HepG2 (cell line): ENCODE data around the gene SULT1A3. TPM values are rescaled to one million over a fixed set of nuclear protein-coding genes. Genes with fewer than 3 reads are reported as not detected.

ENCODE experiments used
- ATAC-seq: fragments of 200-7000 bp; cut with Tn5 transposase; 3 replicates; pipeline ENCODE4 v1.9.1; 2020; ENCODE audit warnings: mild to moderate bottlenecking, moderate library complexity
- BruUV-seq: library from RNA; stranded (reverse); fragments of 400-500 nt; replicated peaks from 2 replicates; lab custom pipeline; 2021; lab: Mats Ljungman, UMichigan
- CTCF ChIA-PET: fragments of 300-600 bp; formaldehyde crosslinking; extraction: SDS; loops from one replicate; lab custom pipeline; 2021; ENCODE audit warnings: low total read pairs, inconsistent platforms, low intra/inter-chr PET ratio; lab: Yijun Ruan, JAX
- POLR2A ChIA-PET: fragments of 350-600 bp; sonication (Branson Sonifier 250); formaldehyde crosslinking; loops from one replicate; lab custom pipeline; 2020; ENCODE audit warnings: antibody characterized with exemption, inconsistent platforms; lab: Yijun Ruan, JAX
- DNase-seq: peaks from one replicate; pipeline ENCODE4 v3.0.0-alpha.2; 2015; ENCODE audit warnings: low spot score
- FAIRE-seq: peaks from 3 replicates; lab custom pipeline; 2011; peaks lifted over from hg19 to GRCh38; lab: Jason Lieb, UNC
- H2AFZ ChIP-seq: one replicate; pipeline ENCODE4 v1.6.1; 2011; ENCODE audit warnings: low read length, inconsistent platforms
- H3K27ac ChIP-seq: fragments of 300-600 bp; 3 replicates; pipeline ENCODE4 v1.8.0; 2011; ENCODE audit warnings: mixed run types, mild to moderate bottlenecking, mixed read lengths, low read length, inconsistent platforms; ENCODE audit not compliant: insufficient read depth; ENCODE audit errors: extremely low read length
- H3K27me3 ChIP-seq, 2 experiments: fragments of 200-600 bp in 1 of 2; 2 replicates in 1 of 2; 3 replicates in 1 of 2; pipeline versions ENCODE4 v1.6.0 to v1.8.0; 2011; ENCODE audit warnings: low read length in 2 of 2, mild to moderate bottlenecking in 2 of 2, moderate library complexity in 2 of 2, inconsistent platforms in 1 of 2; ENCODE audit not compliant: insufficient read depth in 2 of 2, control insufficient read depth in 1 of 2
- H3K36me3 ChIP-seq, 2 experiments: fragments of 200-600 bp in 1 of 2; replicated peaks in 1 of 2; 2 replicates in 1 of 2; 3 replicates in 1 of 2; pipeline versions ENCODE4 v1.5.1 to v1.8.0; 2011; ENCODE audit warnings: low read length in 2 of 2, inconsistent platforms in 1 of 2; ENCODE audit not compliant: insufficient read depth in 2 of 2, control insufficient read depth in 1 of 2
- H3K4me1 ChIP-seq: 2 replicates; pipeline ENCODE4 v1.5.1; 2012; ENCODE audit warnings: low read length, inconsistent platforms; ENCODE audit not compliant: insufficient read depth
- H3K4me2 ChIP-seq: 2 replicates; pipeline ENCODE4 v1.6.0; 2011; ENCODE audit warnings: low read depth, low read length, inconsistent platforms
- H3K4me3 ChIP-seq, 3 experiments: fragments of 200-600 bp in 1 of 3; sonication (generic), shearing (Covaris generic) in 1 of 3; replicated peaks in 1 of 3; 2 replicates each; pipeline ENCODE4 v1.5.1; 2011 to 2016; ENCODE audit warnings: low read length in 3 of 3, inconsistent platforms in 2 of 3, low read depth in 2 of 3, mild to moderate bottlenecking in 2 of 3, control low read depth in 1 of 3, mixed read lengths in 1 of 3; ENCODE audit not compliant: insufficient read depth in 1 of 3
- H3K79me2 ChIP-seq: one replicate; pipeline ENCODE4 v1.6.1; 2011; ENCODE audit warnings: low read length, inconsistent platforms; ENCODE audit not compliant: insufficient read depth
- H3K9ac ChIP-seq: 2 replicates; pipeline ENCODE4 v1.6.0; 2011; ENCODE audit warnings: mild to moderate bottlenecking, low read depth, low read length, inconsistent platforms; ENCODE audit not compliant: insufficient read depth
- H3K9me3 ChIP-seq: 2 replicates; pipeline ENCODE4 v1.5.1; 2012; ENCODE audit warnings: mild to moderate bottlenecking, low read length
- H4K20me1 ChIP-seq: 2 replicates; pipeline ENCODE4 v1.6.0; 2011; ENCODE audit warnings: inconsistent platforms, mild to moderate bottlenecking, low read length, moderate library complexity; ENCODE audit not compliant: insufficient read depth
- JDP2 ChIP-seq: sonication (generic); formaldehyde crosslinking; IDR thresholded peaks from 2 replicates; pipeline ENCODE4 v1.8.1; 2022; ENCODE audit warnings: missing genetic modification reagents, borderline replicate concordance
- MED1 ChIP-seq: sonication (generic); formaldehyde crosslinking; IDR thresholded peaks from 2 replicates; pipeline ENCODE4 v1.4.0; 2020; ENCODE audit warnings: missing genetic modification reagents
- TAF15 ChIP-seq: fragments of 200-400 bp; formaldehyde crosslinking; IDR thresholded peaks from one replicate; pipeline ENCODE4 v1.6.1; 2018; ENCODE audit warnings: mild to moderate bottlenecking, low read depth, low read length; ENCODE audit not compliant: poor library complexity, severe bottlenecking
- ZFX ChIP-seq: sonication (generic); formaldehyde crosslinking; IDR thresholded peaks from 2 replicates; pipeline ENCODE4 v1.4.0; 2020; ENCODE audit warnings: mild to moderate bottlenecking, low read depth, missing genetic modification reagents, moderate library complexity
- ZNF790 ChIP-seq: sonication (generic); formaldehyde crosslinking; IDR thresholded peaks from 2 replicates; pipeline ENCODE4 v1.8.0; 2022; ENCODE audit warnings: missing genetic modification reagents, mild to moderate bottlenecking, borderline replicate concordance
- WGBS: methylation state at CpG from one replicate; pipeline ENCODE4 v1.1.6; 2017; ENCODE audit warnings: low lambda C conversion rate; 5-methylcytosine and 5-hydroxymethylcytosine counted together
- in situ Hi-C: cut with HindIII; loops from 2 replicates; pipeline ENCODE4 v1.10.0; 2017; ENCODE audit warnings: low pct_unique_long_range_greater_than_20kb; ENCODE audit not compliant: extremely low pct_ligation_motif_present
- intact Hi-C: fragments of 100-400 bp; cut with micrococcal nuclease; formaldehyde crosslinking; loops from one replicate; pipeline ENCODE4 v1.10.0; 2022; ENCODE audit not compliant: unreplicated experiment
- polyA plus RNA-seq, 8 experiments: library from polyadenylated mRNA; depleted of rRNA in 3 of 8; stranded (reverse) in 7 of 8; unstranded in 1 of 8; fragments of >200 nt; fragmentation: Illumina TruSeq in 4 of 8; extraction: Trizol in 4 of 8; gene quantifications; 2 replicates each; pipeline versions ENCODE4 v1.2.1 to v1.2.3, GENCODE V29; 2011 to 2016; ENCODE audit warnings: low read depth in 4 of 8, missing spikeins in 1 of 8, mixed read lengths in 1 of 8; ENCODE audit not compliant: insufficient read depth in 1 of 8
- total RNA-seq, 5 experiments: library from RNA; depleted of rRNA; stranded (reverse); fragments of >200 nt; fragmentation: Illumina TruSeq; extraction: Trizol; gene quantifications; 2 replicates each; pipeline ENCODE4 v1.2.3, GENCODE V29; 2016; ENCODE audit warnings: low read depth in 1 of 5
- TF ChIP-seq, protein P1 (sequence below): sonication (generic); formaldehyde crosslinking; IDR thresholded peaks from 2 replicates; pipeline ENCODE4 v1.4.0; 2020; ENCODE audit warnings: missing genetic modification reagents
- TF ChIP-seq, protein P2 (sequence below): IDR thresholded peaks from 2 replicates; pipeline ENCODE4 v1.6.1; 2016; ENCODE audit warnings: mild to moderate bottlenecking, missing biosample characterization, missing genetic modification reagents
- TF ChIP-seq, protein P3 (sequence below): IDR thresholded peaks from 2 replicates; pipeline ENCODE4 v1.6.1; 2016; ENCODE audit warnings: low read depth
- TF ChIP-seq, protein P4 (sequence below): IDR thresholded peaks from 2 replicates; pipeline ENCODE4 v1.6.1; 2018; ENCODE audit warnings: missing genetic modification reagents, mild to moderate bottlenecking, missing compliant biosample characterization
- TF ChIP-seq, protein P5 (sequence below): sonication (generic); formaldehyde crosslinking; IDR thresholded peaks from 2 replicates; pipeline ENCODE4 v1.4.0; 2020; ENCODE audit warnings: missing genetic modification reagents, mild to moderate bottlenecking, borderline replicate concordance

The SULT1A3 gene
- total and polyA plus RNA-seq, 2 of the 13 experiments (the other 11 are each of a cell fraction or from before 2014, with no cell fraction given) = 21.0 to 28.3 TPM

DNA sequence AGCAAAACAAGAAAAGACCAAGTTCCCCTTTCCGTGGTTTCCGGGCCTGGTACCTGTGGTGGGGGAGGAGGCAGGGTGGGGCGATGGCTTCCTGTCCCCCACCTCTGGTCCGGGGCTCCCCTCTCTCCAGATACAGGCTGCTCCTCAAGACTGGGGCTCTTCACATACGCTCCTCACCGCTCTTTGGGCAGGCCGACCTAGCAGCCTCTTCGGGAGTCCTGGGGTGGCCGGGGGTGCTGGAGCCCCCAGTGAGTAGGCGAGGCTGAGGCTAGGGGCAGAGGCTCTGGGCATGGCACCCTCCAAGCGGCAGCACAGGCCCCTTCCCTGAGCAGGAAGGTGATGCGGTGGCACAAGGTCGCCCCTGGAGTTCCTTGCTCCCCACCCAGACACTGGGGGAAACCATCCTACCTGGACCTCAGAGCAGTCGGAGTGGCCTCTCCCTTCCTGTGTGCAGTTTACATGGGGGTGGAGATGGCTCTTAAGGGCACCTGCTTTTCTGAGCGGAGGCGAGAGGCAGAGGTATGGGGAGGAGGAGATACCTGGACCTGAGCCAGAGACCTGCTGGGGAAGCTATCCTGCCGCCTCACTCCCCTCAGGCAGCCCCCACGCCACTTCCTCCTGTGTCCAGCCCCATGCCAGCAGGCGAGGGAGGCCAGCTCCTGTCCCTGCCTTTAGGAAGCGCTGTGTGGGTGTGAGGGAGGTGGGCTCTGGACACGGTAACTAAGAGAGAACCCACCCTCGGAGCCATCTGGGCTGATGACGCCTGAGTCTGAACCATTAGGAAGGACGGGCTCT lies 14.8 kb upstream of the SULT1A3 start (continued):
- TF ChIP-seq, protein P1, sequence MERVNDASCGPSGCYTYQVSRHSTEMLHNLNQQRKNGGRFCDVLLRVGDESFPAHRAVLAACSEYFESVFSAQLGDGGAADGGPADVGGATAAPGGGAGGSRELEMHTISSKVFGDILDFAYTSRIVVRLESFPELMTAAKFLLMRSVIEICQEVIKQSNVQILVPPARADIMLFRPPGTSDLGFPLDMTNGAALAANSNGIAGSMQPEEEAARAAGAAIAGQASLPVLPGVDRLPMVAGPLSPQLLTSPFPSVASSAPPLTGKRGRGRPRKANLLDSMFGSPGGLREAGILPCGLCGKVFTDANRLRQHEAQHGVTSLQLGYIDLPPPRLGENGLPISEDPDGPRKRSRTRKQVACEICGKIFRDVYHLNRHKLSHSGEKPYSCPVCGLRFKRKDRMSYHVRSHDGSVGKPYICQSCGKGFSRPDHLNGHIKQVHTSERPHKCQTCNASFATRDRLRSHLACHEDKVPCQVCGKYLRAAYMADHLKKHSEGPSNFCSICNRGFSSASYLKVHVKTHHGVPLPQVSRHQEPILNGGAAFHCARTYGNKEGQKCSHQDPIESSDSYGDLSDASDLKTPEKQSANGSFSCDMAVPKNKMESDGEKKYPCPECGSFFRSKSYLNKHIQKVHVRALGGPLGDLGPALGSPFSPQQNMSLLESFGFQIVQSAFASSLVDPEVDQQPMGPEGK (CRISPR knock-in tag) = no peak
- TF ChIP-seq JDP2 (CRISPR knock-in tag) (no peak), TAF15 (no peak), MED1 (CRISPR knock-in tag) (no peak), ZNF790 (CRISPR knock-in tag) (no peak)
- TF ChIP-seq, protein P2, sequence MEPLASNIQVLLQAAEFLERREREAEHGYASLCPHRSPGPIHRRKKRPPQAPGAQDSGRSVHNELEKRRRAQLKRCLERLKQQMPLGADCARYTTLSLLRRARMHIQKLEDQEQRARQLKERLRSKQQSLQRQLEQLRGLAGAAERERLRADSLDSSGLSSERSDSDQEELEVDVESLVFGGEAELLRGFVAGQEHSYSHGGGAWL = 0 out of 2 replicates have a peak, but pooled peaks have one; percentile 26
- TF ChIP-seq, all 625 proteins: peak for 25

DNA sequence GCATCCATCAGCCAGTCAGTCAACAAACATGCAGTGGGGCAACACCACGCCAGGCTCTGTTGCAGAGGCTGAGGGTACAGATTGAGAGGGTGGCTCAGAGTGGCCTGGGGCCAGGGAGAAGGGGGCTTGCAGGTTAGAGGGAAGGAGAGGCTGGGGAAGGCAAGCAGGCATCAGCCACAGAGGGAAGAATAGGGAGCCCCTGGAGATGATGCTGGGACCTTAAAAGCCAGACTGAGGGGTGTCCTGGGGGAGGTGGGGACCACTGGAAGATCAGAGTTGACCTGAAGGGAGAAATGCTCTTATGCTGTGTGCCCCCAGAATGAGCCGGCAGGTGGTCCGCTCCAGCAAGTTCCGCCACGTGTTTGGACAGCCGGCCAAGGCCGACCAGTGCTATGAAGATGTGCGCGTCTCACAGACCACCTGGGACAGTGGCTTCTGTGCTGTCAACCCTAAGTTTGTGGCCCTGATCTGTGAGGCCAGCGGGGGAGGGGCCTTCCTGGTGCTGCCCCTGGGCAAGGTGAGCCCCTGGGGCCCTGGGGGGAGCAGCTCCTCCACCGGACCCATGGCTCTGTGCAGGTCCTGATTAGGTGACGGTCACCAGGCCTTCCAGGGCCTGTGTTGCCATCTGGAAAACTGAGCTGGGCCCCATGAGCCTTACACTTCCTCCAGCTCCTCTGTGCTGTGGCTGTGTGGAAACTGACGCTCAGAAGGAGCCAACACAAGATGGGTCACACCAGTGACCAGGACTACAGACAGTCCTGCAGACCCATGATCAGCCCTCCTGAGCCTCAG lies 14.0 kb upstream of the SULT1A3 start:
- ChIA-PET POLR2A (interaction anchor here (1.1 to 1.3 kb wide), 2 partner anchors 8 to 45 kb away, joined by 3 read pairs; no protein-coding TSS in a partner anchor), CTCF (no interaction called here)
- Histone ChIP-seq H3K27ac (no peak overlapping the region), H4K20me1 (no peaks in the 10 kb centered on the region), H3K4me2 (peak overlapping the region; percentile 82; the same call in 1 of the 2 replicates), H2AFZ (no peak overlapping the region), H3K79me2 (no peaks in the 10 kb centered on the region), H3K9me3 (no peaks in the 10 kb centered on the region), H3K27me3 (no peaks in the 10 kb centered on the region; a peak in 1 of 5 replicates), H3K4me3 (peak overlapping the region in 1 of 3 experiments; percentile 81; a peak in 1 of 6 replicates), H3K36me3 (no peaks in the 10 kb centered on the region), H3K4me1 (peaks cover 42% of the 10 kb centered on the region), H3K9ac (no peak overlapping the region)
- intact Hi-C loops (no loop called here), in situ Hi-C loops (no loop called here)
- no peak; the same call in 2 of the 3 replicates for ATAC-seq
- BruUV-seq = no TSS peak
- DNase-seq = no peak
- no peak for FAIRE-seq
- WGBS = 94% methylated on average over 11 of the region's 13 CpGs
- peak; percentile 38; the same call in 1 of the 2 replicates for TF ChIP-seq ZFX (CRISPR knock-in tag)
- TF ChIP-seq, protein P3, sequence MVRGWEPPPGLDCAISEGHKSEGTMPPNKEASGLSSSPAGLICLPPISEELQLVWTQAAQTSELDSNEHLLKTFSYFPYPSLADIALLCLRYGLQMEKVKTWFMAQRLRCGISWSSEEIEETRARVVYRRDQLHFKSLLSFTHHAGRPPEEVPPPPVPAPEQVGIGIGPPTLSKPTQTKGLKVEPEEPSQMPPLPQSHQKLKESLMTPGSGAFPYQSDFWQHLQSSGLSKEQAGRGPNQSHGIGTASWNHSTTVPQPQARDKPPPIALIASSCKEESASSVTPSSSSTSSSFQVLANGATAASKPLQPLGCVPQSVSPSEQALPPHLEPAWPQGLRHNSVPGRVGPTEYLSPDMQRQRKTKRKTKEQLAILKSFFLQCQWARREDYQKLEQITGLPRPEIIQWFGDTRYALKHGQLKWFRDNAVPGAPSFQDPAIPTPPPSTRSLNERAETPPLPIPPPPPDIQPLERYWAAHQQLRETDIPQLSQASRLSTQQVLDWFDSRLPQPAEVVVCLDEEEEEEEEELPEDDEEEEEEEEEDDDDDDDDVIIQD (CRISPR knock-in tag) = no peak
- TF ChIP-seq, protein P4, sequence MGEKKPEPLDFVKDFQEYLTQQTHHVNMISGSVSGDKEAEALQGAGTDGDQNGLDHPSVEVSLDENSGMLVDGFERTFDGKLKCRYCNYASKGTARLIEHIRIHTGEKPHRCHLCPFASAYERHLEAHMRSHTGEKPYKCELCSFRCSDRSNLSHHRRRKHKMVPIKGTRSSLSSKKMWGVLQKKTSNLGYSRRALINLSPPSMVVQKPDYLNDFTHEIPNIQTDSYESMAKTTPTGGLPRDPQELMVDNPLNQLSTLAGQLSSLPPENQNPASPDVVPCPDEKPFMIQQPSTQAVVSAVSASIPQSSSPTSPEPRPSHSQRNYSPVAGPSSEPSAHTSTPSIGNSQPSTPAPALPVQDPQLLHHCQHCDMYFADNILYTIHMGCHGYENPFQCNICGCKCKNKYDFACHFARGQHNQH (CRISPR knock-in tag) = 0 out of 2 replicates have a peak, but pooled peaks have one; percentile 26
- TF ChIP-seq, protein P5, sequence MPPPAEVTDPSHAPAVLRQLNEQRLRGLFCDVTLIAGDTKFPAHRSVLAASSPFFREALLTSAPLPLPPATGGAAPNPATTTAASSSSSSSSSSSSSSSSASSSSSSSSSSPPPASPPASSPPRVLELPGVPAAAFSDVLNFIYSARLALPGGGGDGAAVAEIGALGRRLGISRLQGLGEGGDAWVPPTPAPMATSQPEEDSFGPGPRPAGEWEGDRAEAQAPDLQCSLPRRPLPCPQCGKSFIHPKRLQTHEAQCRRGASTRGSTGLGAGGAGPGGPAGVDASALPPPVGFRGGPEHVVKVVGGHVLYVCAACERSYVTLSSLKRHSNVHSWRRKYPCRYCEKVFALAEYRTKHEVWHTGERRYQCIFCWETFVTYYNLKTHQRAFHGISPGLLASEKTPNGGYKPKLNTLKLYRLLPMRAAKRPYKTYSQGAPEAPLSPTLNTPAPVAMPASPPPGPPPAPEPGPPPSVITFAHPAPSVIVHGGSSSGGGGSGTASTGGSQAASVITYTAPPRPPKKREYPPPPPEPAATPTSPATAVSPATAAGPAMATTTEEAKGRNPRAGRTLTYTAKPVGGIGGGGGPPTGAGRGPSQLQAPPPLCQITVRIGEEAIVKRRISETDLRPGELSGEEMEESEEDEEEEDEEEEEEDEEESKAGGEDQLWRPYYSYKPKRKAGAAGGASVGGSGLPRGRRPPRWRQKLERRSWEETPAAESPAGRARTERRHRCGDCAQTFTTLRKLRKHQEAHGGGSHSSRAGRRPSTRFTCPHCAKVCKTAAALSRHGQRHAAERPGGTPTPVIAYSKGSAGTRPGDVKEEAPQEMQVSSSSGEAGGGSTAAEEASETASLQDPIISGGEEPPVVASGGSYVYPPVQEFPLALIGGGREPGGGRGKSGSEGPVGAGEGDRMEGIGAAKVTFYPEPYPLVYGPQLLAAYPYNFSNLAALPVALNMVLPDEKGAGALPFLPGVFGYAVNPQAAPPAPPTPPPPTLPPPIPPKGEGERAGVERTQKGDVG (CRISPR knock-in tag) = no peak
